Heart left ventricle (tissue), 16 donors: ENCODE results near the gene PM20D1. TPM values are rescaled to one million over a fixed set of nuclear protein-coding genes. Genes with fewer than 3 reads are reported as not detected.

ENCODE experiments used
- ATAC-seq, 4 donors: fragments of 200-7000 bp; cut with Tn5 transposase; one replicate each; pipeline ENCODE4 v1.9.1; 2020 to 2022; ENCODE audit warnings: moderate library complexity in 4 of 4, mild to moderate bottlenecking in 3 of 4, moderate number of reproducible peaks in 1 of 4
- DNase-seq, 5 donors: peaks; one replicate each; pipeline ENCODE4 v3.0.0-alpha.2; 2020
- H3K27ac ChIP-seq, 12 donors: fragments of 200-600 bp; sonication (generic) in 4 of 12; one replicate each; pipeline versions ENCODE4 v1.5.0 to v1.8.0; 2016 to 2022; ENCODE audit warnings: mild to moderate bottlenecking in 2 of 12
- H3K27me3 ChIP-seq, 9 donors: fragments of 200-600 bp; sonication (generic) in 2 of 9; one replicate each; pipeline versions ENCODE4 v1.5.1 to v1.8.0; 2016 to 2022; ENCODE audit warnings: mild to moderate bottlenecking in 3 of 9
- H3K36me3 ChIP-seq, 9 donors: fragments of 200-600 bp; sonication (generic) in 2 of 9; one replicate each; pipeline versions ENCODE4 v1.5.0 to v1.8.0; 2018 to 2022; ENCODE audit warnings: mild to moderate bottlenecking in 2 of 9
- H3K4me1 ChIP-seq, 12 donors: fragments of 200-600 bp; sonication (generic) in 4 of 12; one replicate each; pipeline versions ENCODE4 v1.5.0 to v1.8.0; 2016 to 2022; ENCODE audit warnings: mild to moderate bottlenecking in 3 of 12
- H3K4me3 ChIP-seq, 12 donors: fragments of 200-600 bp; sonication (generic) in 4 of 12; one replicate each; pipeline versions ENCODE4 v1.5.0 to v1.8.0; 2017 to 2022; ENCODE audit warnings: mild to moderate bottlenecking in 9 of 12, moderate library complexity in 4 of 12
- H3K9me3 ChIP-seq, 12 donors: fragments of 200-600 bp; sonication (generic) in 4 of 12; one replicate each; pipeline versions ENCODE4 v1.5.0 to v1.8.0; 2016 to 2022; ENCODE audit warnings: mild to moderate bottlenecking in 1 of 12
- POLR2A ChIP-seq, 2 donors: fragments of 450-650 bp; IDR thresholded peaks; one replicate each; pipeline ENCODE4 v1.6.1; 2017; ENCODE audit warnings: antibody characterized with exemption in 2 of 2, mild to moderate bottlenecking in 2 of 2, moderate library complexity in 2 of 2
- WGBS, 4 donors: extraction: QIAGEN DNeasy Blood & Tissue Kit in 2 of 4; methylation state at CpG; one replicate each; pipeline versions ENCODE4 v1.1.5 to v1.1.7; 2013 to 2018; 5-methylcytosine and 5-hydroxymethylcytosine counted together
- intact Hi-C, 10 donors: fragments of 100-400 bp; cut with DNase I; formaldehyde crosslinking; loops; one replicate each; pipeline versions ENCODE4 v1.11.1 to v1.14.2; 2022
- polyA plus RNA-seq, 2 donors: library from polyadenylated mRNA; stranded (reverse); fragments of 200-250 nt; gene quantifications; one replicate each; pipeline ENCODE4 v1.2.3, GENCODE V29; 2013
- total RNA-seq, 9 donors: library from RNA; depleted of rRNA in 2 of 9; stranded (reverse); fragments of >200 nt in 2 of 9; fragmentation: NEBNext Ultra II Directional in 3 of 9; extraction: Animal tissue kit (Norgen Biotek cat#: 25700) in 3 of 9; gene quantifications; one replicate each; pipeline versions ENCODE4 v1.1.0 to v1.2.4, GENCODE V29; 2016 to 2023
- TF ChIP-seq, protein P1 (sequence below), 12 donors: fragments of 200-600 bp; sonication (generic) in 4 of 12; IDR thresholded peaks; one replicate each; pipeline versions ENCODE4 v1.5.0 to v1.8.0; 2018 to 2022; ENCODE audit warnings: antibody characterized with exemption in 12 of 12, mild to moderate bottlenecking in 5 of 12
- donor health status: ischemic (EF 13 %, LVEDD 7.1; RV severe dilation, severe dysfunction).
- donor health status: healthy with polysubstance abuse.
- donor health status: DM: no; HTN: yes; CAD: no.
- donor health status: DM: no; HTN: no; CAD: no.
- donor health status: ischemic (EF 25% LVEDD 6.9; RV normal size, moderate dysfunction).
- donor health status: ischemic (EF 25% LVEDD 5.7; RV mildly dilated, moderate dysfunction).
- donor health status: healthy.
- donor health status: DM: yes; HTN: yes; CAD: no.
- donor health status: ischemic (EF 35%, LVEDD 5.7; RV mildly dilated, moderate dysfunction).
- donor health status: nonischemic (EF 11% LVEDD 7.7; RV severe dilation, severe dysfunction).
- donor health status: DM: yes; HTN: yes; CAD: no.
- donor health status: PGD.
- donor health status: ischemic (EF 29% LVEDD 5.4; RV normal size, mild dysfunction).
- donor health status: nonischemic (EF 23%, LVEDD 6.1; RV moderate dilation, normal function).

The PM20D1 gene
- total and polyA plus RNA-seq, 11 donors: 0.28 to 1.4 (median 0.71) TPM; not detected in 1

- ATAC-seq: peak; percentile 49 to 73 (median 61)
- 52 to 58% (median 55%) methylated on average over 4 of the region's 4 CpGs for WGBS, 4 donors
- H3K27me3 ChIP-seq: no peaks in the 10 kb centered on the region
- peak in 2 of 5 donors; percentile 43 to 51 for DNase-seq
- peaks cover 0 to 39% (median 10%) of the 10 kb centered on the region in 12 donors for H3K4me1 ChIP-seq
- peaks cover 0 to 3% (median 0%) of the 10 kb centered on the region in 9 donors for H3K36me3 ChIP-seq
- no peak overlapping the region for H3K4me3 ChIP-seq
- H3K27ac ChIP-seq: peak overlapping the region; percentile 40 to 85 (median 76)
- no peaks in the 10 kb centered on the region for H3K9me3 ChIP-seq
- no peak for TF ChIP-seq POLR2A (IDR thresholded peaks at IDR 0.05)
- TF ChIP-seq, protein P1, sequence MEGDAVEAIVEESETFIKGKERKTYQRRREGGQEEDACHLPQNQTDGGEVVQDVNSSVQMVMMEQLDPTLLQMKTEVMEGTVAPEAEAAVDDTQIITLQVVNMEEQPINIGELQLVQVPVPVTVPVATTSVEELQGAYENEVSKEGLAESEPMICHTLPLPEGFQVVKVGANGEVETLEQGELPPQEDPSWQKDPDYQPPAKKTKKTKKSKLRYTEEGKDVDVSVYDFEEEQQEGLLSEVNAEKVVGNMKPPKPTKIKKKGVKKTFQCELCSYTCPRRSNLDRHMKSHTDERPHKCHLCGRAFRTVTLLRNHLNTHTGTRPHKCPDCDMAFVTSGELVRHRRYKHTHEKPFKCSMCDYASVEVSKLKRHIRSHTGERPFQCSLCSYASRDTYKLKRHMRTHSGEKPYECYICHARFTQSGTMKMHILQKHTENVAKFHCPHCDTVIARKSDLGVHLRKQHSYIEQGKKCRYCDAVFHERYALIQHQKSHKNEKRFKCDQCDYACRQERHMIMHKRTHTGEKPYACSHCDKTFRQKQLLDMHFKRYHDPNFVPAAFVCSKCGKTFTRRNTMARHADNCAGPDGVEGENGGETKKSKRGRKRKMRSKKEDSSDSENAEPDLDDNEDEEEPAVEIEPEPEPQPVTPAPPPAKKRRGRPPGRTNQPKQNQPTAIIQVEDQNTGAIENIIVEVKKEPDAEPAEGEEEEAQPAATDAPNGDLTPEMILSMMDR (IDR thresholded peaks at IDR 0.05): no peak
- intact Hi-C loops: no loop called here
These were observed 66.0 kb downstream of the PM20D1 start for GRCh38 chr1:205783904-205784303.

DNA sequence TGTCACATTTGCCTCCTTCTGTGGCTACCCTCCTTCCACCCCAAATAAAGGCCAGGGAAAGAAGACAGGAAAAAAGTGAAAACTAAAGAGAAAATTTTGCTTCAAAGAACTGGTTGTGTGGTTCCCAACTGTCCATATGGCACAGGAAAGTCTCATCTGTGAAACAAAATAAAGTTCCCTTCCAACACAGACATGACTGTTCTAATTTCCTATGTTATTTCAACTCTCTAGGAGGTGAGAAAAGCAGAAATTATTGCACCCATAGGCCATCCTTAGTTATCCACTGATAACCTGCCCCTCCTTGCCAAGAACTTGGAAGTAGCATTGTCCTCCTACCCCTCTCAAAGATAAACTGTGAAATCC lies 66.5 kb downstream of the PM20D1 start:
- DNase-seq (no peak), ATAC-seq (peak in 2 of 4 donors; percentile 3 to 4)
- intact Hi-C loops: no loop called here
- H3K9me3 ChIP-seq: no peaks in the 10 kb centered on the region
- peaks cover 0 to 39% (median 11%) of the 10 kb centered on the region in 12 donors for H3K4me1 ChIP-seq
- no peak overlapping the region for H3K4me3 ChIP-seq
- peak overlapping the region in 11 of 12 donors; percentile 40 to 85 (median 77) for H3K27ac ChIP-seq
- H3K27me3 ChIP-seq: no peaks in the 10 kb centered on the region
- H3K36me3 ChIP-seq: no peaks in the 10 kb centered on the region
- no peak for TF ChIP-seq POLR2A (IDR thresholded peaks at IDR 0.05)
- TF ChIP-seq, protein P1 (IDR thresholded peaks at IDR 0.05): no peak

GRCh38 chr1:205782627-205783432 lies 67.1 kb downstream of the PM20D1 start:
- TF ChIP-seq, protein P1 (IDR thresholded peaks at IDR 0.05): no peak
- no peak for TF ChIP-seq POLR2A (IDR thresholded peaks at IDR 0.05)
- DNase-seq (no peak), ATAC-seq (peak in 1 of 4 donors; percentile 12)

GRCh38 chr1:205780335-205780734 lies 69.6 kb downstream of the PM20D1 start:
- no peak for ATAC-seq
- Histone ChIP-seq H3K27me3 (no peaks in the 10 kb centered on the region), H3K9me3 (no peaks in the 10 kb centered on the region), H3K27ac (no peak overlapping the region), H3K36me3 (no peaks in the 10 kb centered on the region), H3K4me1 (peaks cover 0 to 28% (median 18%) of the 10 kb centered on the region in 12 donors), H3K4me3 (no peak overlapping the region)
- WGBS, 4 donors: 91 to 93% (median 92%) methylated on average over 5 of the region's 5 CpGs
- no peak for TF ChIP-seq POLR2A (IDR thresholded peaks at IDR 0.05)
- intact Hi-C loops: no loop called here
- DNase-seq: no peak

More at GRCh38 chr1:205782627-205783432, 67.1 kb downstream of the PM20D1 start:
- WGBS, 4 donors: 49 to 64% (median 61%) methylated on average over 4 of the region's 4 CpGs
- no peaks in the 10 kb centered on the region for H3K27me3 ChIP-seq
- peaks cover 0 to 37% (median 14%) of the 10 kb centered on the region in 12 donors for H3K4me1 ChIP-seq
- H3K4me3 ChIP-seq: no peak overlapping the region
- intact Hi-C loops: no loop called here
- no peaks in the 10 kb centered on the region for H3K9me3 ChIP-seq
- peak overlapping the region in 11 of 12 donors; percentile 40 to 85 (median 77) for H3K27ac ChIP-seq
- no peaks in the 10 kb centered on the region for H3K36me3 ChIP-seq

Other genes with a start within 250 kb of the PM20D1 start
- 10 to 100 TPM; 18.5 to 54.9 (median 36.5) TPM for gene ELK4, start 218.1 kb downstream of the PM20D1 start, total RNA-seq
- gene ELK4, start 218.1 kb downstream of the PM20D1 start, polyA plus RNA-seq: 10 to 100 TPM in 1 of 2 donors, 1 to 10 TPM in 1; 5.0 to 11.3 TPM
- gene SLC45A3, start 169.6 kb downstream of the PM20D1 start, total RNA-seq: 1 to 10 TPM; 1.2 to 6.1 (median 2.6) TPM
- gene SLC45A3, start 169.6 kb downstream of the PM20D1 start, polyA plus RNA-seq: 1 to 10 TPM; 2.6 to 3.3 TPM
- 100 to 1,000 TPM in 8 of 9 donors, 10 to 100 TPM in 1; 83.8 to 240 (median 198) TPM for gene NUCKS1, start 100.0 kb downstream of the PM20D1 start, total RNA-seq
- gene NUCKS1, start 100.0 kb downstream of the PM20D1 start, polyA plus RNA-seq: 10 to 100 TPM; 73.4 to 75.3 TPM
- 10 to 100 TPM; 13.8 to 26.0 (median 16.6) TPM for gene RAB29, start 74.7 kb downstream of the PM20D1 start, total RNA-seq
- gene RAB29, start 74.7 kb downstream of the PM20D1 start, polyA plus RNA-seq: 10 to 100 TPM in 1 of 2 donors, 1 to 10 TPM in 1; 6.5 to 13.1 TPM
- gene SLC41A1, start 36.9 kb downstream of the PM20D1 start, total RNA-seq: 100 to 1,000 TPM; 247 to 442 (median 333) TPM
- gene SLC41A1, start 36.9 kb downstream of the PM20D1 start, polyA plus RNA-seq: 100 to 1,000 TPM; 146 to 198 TPM
- 10 to 100 TPM in 5 of 9 donors, 1 to 10 TPM in 4; 5.8 to 39.6 (median 14.3) TPM for gene SLC26A9, start 93.3 kb upstream of the PM20D1 start, total RNA-seq
- 10 to 100 TPM in 1 of 2 donors, 1 to 10 TPM in 1; 4.1 to 11.0 TPM for gene SLC26A9, start 93.3 kb upstream of the PM20D1 start, polyA plus RNA-seq
- gene RAB7B, start 153.3 kb upstream of the PM20D1 start, total RNA-seq: 10 to 100 TPM in 1 of 9 donors, 1 to 10 TPM in 6, under 1 TPM in 2; 0.31 to 11.1 (median 1.5) TPM
- under 1 TPM; 0.65 to 0.83 TPM for gene RAB7B, start 153.3 kb upstream of the PM20D1 start, polyA plus RNA-seq
- gene CTSE, start 173.8 kb upstream of the PM20D1 start, total RNA-seq: 1 to 10 TPM in 1 of 9 donors, not detected in 8; 2.2 TPM
- gene CTSE, start 173.8 kb upstream of the PM20D1 start, polyA plus RNA-seq: not detected
- under 1 TPM in 5 of 9 donors, not detected in 4; 0.16 to 0.60 (median 0.40) TPM for gene RHEX, start 203.0 kb upstream of the PM20D1 start, total RNA-seq
- gene RHEX, start 203.0 kb upstream of the PM20D1 start, polyA plus RNA-seq: under 1 TPM in 1 of 2 donors, not detected in 1; 0.36 TPM